IMR-90 (cell line): ENCODE data around the gene CTDSP1. TPM values are rescaled to one million over a fixed set of nuclear protein-coding genes. Genes with fewer than 3 reads are reported as not detected.

Source experiments
- ATAC-seq: fragments of 200-7000 bp; cut with Tn5 transposase; 2 replicates; pipeline ENCODE4 v1.9.1; 2020; ENCODE audit warnings: low read depth, mild to moderate bottlenecking, moderate library complexity
- BruUV-seq: library from RNA; stranded (reverse); fragments of 400-500 nt; replicated peaks from 2 replicates; lab custom pipeline; 2021; lab: Mats Ljungman, UMichigan
- CTCF ChIA-PET: fragments of 300-600 bp; formaldehyde crosslinking; extraction: SDS; loops from one replicate; lab custom pipeline; 2021; ENCODE audit warnings: antibody characterized with exemption; lab: Yijun Ruan, JAX
- POLR2A ChIA-PET: fragments of 300-600 bp; sonication (Branson Sonifier 250); formaldehyde crosslinking; loops from one replicate; lab custom pipeline; 2022; ENCODE audit warnings: antibody characterized with exemption; ENCODE audit not compliant: unreplicated experiment; lab: Charles Lee
- DNase-seq: peaks from one replicate; pipeline ENCODE4 v3.0.0; 2013
- H2AFZ ChIP-seq: replicated peaks from 2 replicates; pipeline ENCODE3; 2013; ENCODE audit warnings: low read length, mild to moderate bottlenecking; ENCODE audit not compliant: poor library complexity
- H2AK5ac ChIP-seq: 2 replicates; pipeline ENCODE4 v1.6.1; 2013; ENCODE audit warnings: low read depth, low read length, inconsistent platforms
- H2AK9ac ChIP-seq: replicated peaks from 2 replicates; pipeline ENCODE3; 2013; ENCODE audit warnings: mild to moderate bottlenecking, low read depth, low read length, moderate library complexity; ENCODE audit not compliant: poor library complexity
- H2BK120ac ChIP-seq: 2 replicates; pipeline ENCODE4 v1.6.1; 2013; ENCODE audit warnings: low read depth, low read length, inconsistent platforms
- H2BK15ac ChIP-seq: 3 replicates; pipeline ENCODE4 v1.6.1; 2013; ENCODE audit warnings: low read depth, low read length, inconsistent platforms
- H2BK20ac ChIP-seq: 2 replicates; pipeline ENCODE4 v1.6.1; 2013; ENCODE audit warnings: low read depth, mild to moderate bottlenecking, inconsistent platforms, low read length, moderate library complexity
- H2BK5ac ChIP-seq: 2 replicates; pipeline ENCODE4 v1.6.1; 2013; ENCODE audit warnings: mild to moderate bottlenecking, low read depth, low read length, inconsistent platforms; ENCODE audit not compliant: poor library complexity, severe bottlenecking
- H3K14ac ChIP-seq: replicated peaks from 2 replicates; pipeline ENCODE4 v1.6.1; 2013; ENCODE audit warnings: low read depth, low read length, inconsistent platforms
- H3K18ac ChIP-seq: 2 replicates; pipeline ENCODE4 v1.6.1; 2013; ENCODE audit warnings: low read depth, low read length, control low read depth
- H3K23ac ChIP-seq: 2 replicates; pipeline ENCODE4 v1.6.1; 2013; ENCODE audit warnings: low read depth, low read length, inconsistent platforms
- H3K27ac ChIP-seq: 2 replicates; pipeline ENCODE4 v1.5.1; 2013; ENCODE audit warnings: mild to moderate bottlenecking, control low read depth, low read length; ENCODE audit not compliant: insufficient read depth
- H3K27me3 ChIP-seq: 2 replicates; pipeline ENCODE4 v1.6.1; 2013; ENCODE audit warnings: low read length; ENCODE audit not compliant: control insufficient read depth, insufficient read depth
- H3K36me3 ChIP-seq: 2 replicates; pipeline ENCODE4 v1.6.1; 2013; ENCODE audit warnings: low read length, mixed read lengths; ENCODE audit not compliant: control insufficient read depth, insufficient read depth
- H3K4ac ChIP-seq: 2 replicates; pipeline ENCODE4 v1.6.1; 2013; ENCODE audit warnings: low read depth, low read length, inconsistent platforms
- H3K4me1 ChIP-seq: 2 replicates; pipeline ENCODE4 v1.6.1; 2013; ENCODE audit warnings: low read length, mixed read lengths; ENCODE audit not compliant: control insufficient read depth, insufficient read depth
- H3K4me2 ChIP-seq: 2 replicates; pipeline ENCODE4 v1.6.1; 2013; ENCODE audit warnings: low read depth, mild to moderate bottlenecking, control low read depth, low read length, moderate library complexity
- H3K4me3 ChIP-seq: 2 replicates; pipeline ENCODE4 v1.5.1; 2013; ENCODE audit warnings: low read depth, mild to moderate bottlenecking, control low read depth, low read length, moderate library complexity; ENCODE audit not compliant: insufficient read depth
- H3K56ac ChIP-seq: 2 replicates; pipeline ENCODE4 v1.6.1; 2013; ENCODE audit warnings: low read length, inconsistent platforms; ENCODE audit not compliant: insufficient read depth; ENCODE audit errors: extremely low read depth
- H3K79me1 ChIP-seq, 2 experiments: 2 replicates each; pipeline ENCODE4 v1.6.1; 2013; ENCODE audit warnings: low read length in 2 of 2, inconsistent platforms in 1 of 2, low read depth in 1 of 2
- H3K9ac ChIP-seq: 2 replicates; pipeline ENCODE4 v1.6.1; 2013; ENCODE audit warnings: low read depth, low read length, control low read depth
- H3K9me1 ChIP-seq: 2 replicates; pipeline ENCODE4 v1.6.1; 2013; ENCODE audit warnings: low read length, inconsistent platforms; ENCODE audit not compliant: insufficient read depth
- H3K9me3 ChIP-seq: 2 replicates; pipeline ENCODE4 v1.6.1; 2013; ENCODE audit warnings: low read length; ENCODE audit not compliant: control insufficient read depth, insufficient read depth
- H4K20me1 ChIP-seq: 2 replicates; pipeline ENCODE4 v1.6.1; 2013; ENCODE audit warnings: low read length, inconsistent platforms; ENCODE audit not compliant: insufficient read depth
- H4K5ac ChIP-seq: 2 replicates; pipeline ENCODE4 v1.6.1; 2013; ENCODE audit warnings: mild to moderate bottlenecking, low read depth, low read length, control low read depth
- H4K8ac ChIP-seq, 2 experiments: 2 replicates each; pipeline ENCODE4 v1.6.1; 2013; ENCODE audit warnings: low read depth in 2 of 2, low read length in 2 of 2, control low read depth in 1 of 2, inconsistent platforms in 1 of 2
- H4K91ac ChIP-seq: 2 replicates; pipeline ENCODE4 v1.6.1; 2013; ENCODE audit warnings: low read depth, low read length, inconsistent platforms; ENCODE audit not compliant: insufficient read depth
- BHLHE40 ChIP-seq: fragments of 150-350 bp; IDR thresholded peaks from 2 replicates; pipeline ENCODE4 v1.6.1; 2016; ENCODE audit warnings: mild to moderate bottlenecking, low read depth, low read length
- CEBPB ChIP-seq: IDR thresholded peaks from 2 replicates; pipeline ENCODE4 v1.6.1; 2012; ENCODE audit warnings: low read depth, low read length, improper control_type of control experiment
- CHD1 ChIP-seq: IDR thresholded peaks from 2 replicates; pipeline ENCODE4 v1.6.1; 2012; ENCODE audit warnings: low read depth, low read length, improper control_type of control experiment
- ELK1 ChIP-seq: fragments of 150-350 bp; IDR thresholded peaks from 2 replicates; pipeline ENCODE4 v1.6.1; 2016; ENCODE audit warnings: low read depth, mild to moderate bottlenecking, low read length, moderate library complexity, borderline replicate concordance
- MAFK ChIP-seq: IDR thresholded peaks from 2 replicates; pipeline ENCODE4 v1.6.1; 2012; ENCODE audit warnings: low read depth, low read length, improper control_type of control experiment
- NFE2L2 ChIP-seq: fragments of 150-350 bp; IDR thresholded peaks from 2 replicates; pipeline ENCODE4 v1.6.1; 2016; ENCODE audit warnings: low read depth, mild to moderate bottlenecking, low read length
- POLR2A ChIP-seq: IDR thresholded peaks from 2 replicates; pipeline ENCODE4 v1.6.1; 2012; ENCODE audit warnings: mild to moderate bottlenecking, low read depth, low read length
- RFX5 ChIP-seq: IDR thresholded peaks from 2 replicates; pipeline ENCODE4 v1.8.0; 2012; ENCODE audit warnings: low read depth, mild to moderate bottlenecking, low read length, moderate library complexity
- SMC3 ChIP-seq: fragments of 150-350 bp; IDR thresholded peaks from 2 replicates; pipeline ENCODE4 v1.6.1; 2016; ENCODE audit warnings: low read depth, mild to moderate bottlenecking, antibody characterized with exemption, low read length, moderate library complexity
- WGBS, 2 experiments: methylation state at CpG; one replicate each; pipeline versions ENCODE4 v1.1.5 to v1.1.7; 2013; ENCODE audit warnings: missing lambda C conversion rate in 2 of 2; ENCODE audit not compliant: insufficient read length in 1 of 2; ENCODE audit errors: extremely low coverage in 2 of 2; 5-methylcytosine and 5-hydroxymethylcytosine counted together
- dilution Hi-C: fragments of 300-500 bp; cut with HindIII; formaldehyde crosslinking; loops from one replicate; pipeline ENCODE4 v1.14.3; 2018; ENCODE audit warnings: low sequenced_read_pairs; ENCODE audit not compliant: unreplicated experiment
- in situ Hi-C: fragments of 300-500 bp; cut with MboI; formaldehyde crosslinking; loops from 3 replicates; pipeline ENCODE4 v1.14.3; 2019; ENCODE audit warnings: low sequenced_read_pairs, inconsistent platforms, mixed read lengths
- intact Hi-C: fragments of 100-400 bp; cut with micrococcal nuclease; formaldehyde crosslinking; loops from 2 replicates; pipeline ENCODE4 v1.10.0; 2022
- polyA plus RNA-seq, 3 experiments: library from polyadenylated mRNA; depleted of rRNA; stranded (reverse); fragments of >200 nt; gene quantifications; 2 replicates each; pipeline ENCODE4 v1.2.3, GENCODE V29; 2012; ENCODE audit warnings: low replicate concordance in 1 of 3
- total RNA-seq: library from RNA; depleted of rRNA; stranded (reverse); fragments of >200 nt; gene quantifications from 2 replicates; pipeline ENCODE4 v1.2.3, GENCODE V29; 2012
- TF ChIP-seq, protein P1 (sequence below): fragments of 150-350 bp; IDR thresholded peaks from 2 replicates; pipeline ENCODE4 v1.6.1; 2017; ENCODE audit warnings: mild to moderate bottlenecking, antibody characterized with exemption, low read length, low read depth

The CTDSP1 gene
- total and polyA plus RNA-seq, 2 of the 4 experiments (the other 2 are of a cell fraction) = 19.7 to 64.3 TPM

DNA sequence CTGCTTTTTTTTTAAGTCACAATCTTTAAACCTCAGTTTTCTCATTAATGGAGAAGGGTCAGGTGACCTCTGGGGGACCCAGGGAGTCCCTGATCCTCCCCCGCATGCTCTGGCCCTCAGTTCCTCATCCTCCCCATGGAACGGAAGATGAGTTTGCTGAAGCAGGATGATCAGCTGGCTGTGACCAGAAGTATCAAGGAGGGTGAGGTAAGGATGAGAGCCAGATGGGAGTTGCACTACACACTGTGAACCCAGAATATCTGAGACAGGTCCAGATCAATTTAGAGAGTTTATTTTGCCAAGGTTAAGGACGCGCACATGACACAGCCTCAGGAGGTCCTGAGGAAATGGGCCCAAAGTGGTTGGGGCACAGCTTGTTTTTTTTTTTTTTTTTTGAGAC lies 39.2 kb upstream of the CTDSP1 start:
- ChIA-PET POLR2A (interaction anchor here (0.6 kb wide), 2 partner anchors 129 to 210 kb away, joined by 4 to 7 read pairs; no protein-coding TSS in a partner anchor), CTCF (no interaction called here)
- Histone ChIP-seq H3K4me3 (no peak overlapping the region), H4K8ac (no peak overlapping the region), H2BK15ac (no peak overlapping the region), H3K9me3 (no peaks in the 10 kb centered on the region), H3K23ac (no peak overlapping the region), H3K14ac (no peak overlapping the region), H3K79me1 (no peaks in the 10 kb centered on the region), H3K27ac (no peak overlapping the region), H3K4ac (no peak overlapping the region), H3K9ac (no peak overlapping the region), H2BK20ac (no peak overlapping the region), H2BK120ac (no peak overlapping the region), H4K91ac (no peak overlapping the region), H3K4me1 (peaks cover 2% of the 10 kb centered on the region; the same call in 1 of the 2 replicates), H2BK5ac (no peak overlapping the region), H4K20me1 (no peaks in the 10 kb centered on the region), H3K18ac (no peak overlapping the region), H2AFZ (no peak overlapping the region), H2AK9ac (no peak overlapping the region), H3K4me2 (no peak overlapping the region), H3K9me1 (no peaks in the 10 kb centered on the region), H2AK5ac (no peak overlapping the region), H3K27me3 (peaks cover 4% of the 10 kb centered on the region; the same call in 1 of the 2 replicates), H3K36me3 (no peaks in the 10 kb centered on the region), H3K56ac (no peak overlapping the region), H4K5ac (no peak overlapping the region)
- dilution Hi-C loops (no loop called here), in situ Hi-C loops (no loop called here), intact Hi-C loops (no loop called here)
- no TSS peak for BruUV-seq
- TF ChIP-seq RFX5 = no peak
- TF ChIP-seq CEBPB = no peak
- no peak for TF ChIP-seq ELK1
- no peak for TF ChIP-seq MAFK
- TF ChIP-seq SMC3 = no peak
- TF ChIP-seq, protein P1, sequence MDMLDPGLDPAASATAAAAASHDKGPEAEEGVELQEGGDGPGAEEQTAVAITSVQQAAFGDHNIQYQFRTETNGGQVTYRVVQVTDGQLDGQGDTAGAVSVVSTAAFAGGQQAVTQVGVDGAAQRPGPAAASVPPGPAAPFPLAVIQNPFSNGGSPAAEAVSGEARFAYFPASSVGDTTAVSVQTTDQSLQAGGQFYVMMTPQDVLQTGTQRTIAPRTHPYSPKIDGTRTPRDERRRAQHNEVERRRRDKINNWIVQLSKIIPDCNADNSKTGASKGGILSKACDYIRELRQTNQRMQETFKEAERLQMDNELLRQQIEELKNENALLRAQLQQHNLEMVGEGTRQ = no peak
- no peak for TF ChIP-seq POLR2A
- TF ChIP-seq BHLHE40 = no peak
- TF ChIP-seq NFE2L2 = no peak
- no peak for TF ChIP-seq CHD1
- no CpG with 5 or more reads among the region's 4 CpGs for WGBS, 2 experiments
- DNase-seq (no peak), ATAC-seq (no peak)
